ENCODE measurements around the gene MCF2L2.

DNA sequence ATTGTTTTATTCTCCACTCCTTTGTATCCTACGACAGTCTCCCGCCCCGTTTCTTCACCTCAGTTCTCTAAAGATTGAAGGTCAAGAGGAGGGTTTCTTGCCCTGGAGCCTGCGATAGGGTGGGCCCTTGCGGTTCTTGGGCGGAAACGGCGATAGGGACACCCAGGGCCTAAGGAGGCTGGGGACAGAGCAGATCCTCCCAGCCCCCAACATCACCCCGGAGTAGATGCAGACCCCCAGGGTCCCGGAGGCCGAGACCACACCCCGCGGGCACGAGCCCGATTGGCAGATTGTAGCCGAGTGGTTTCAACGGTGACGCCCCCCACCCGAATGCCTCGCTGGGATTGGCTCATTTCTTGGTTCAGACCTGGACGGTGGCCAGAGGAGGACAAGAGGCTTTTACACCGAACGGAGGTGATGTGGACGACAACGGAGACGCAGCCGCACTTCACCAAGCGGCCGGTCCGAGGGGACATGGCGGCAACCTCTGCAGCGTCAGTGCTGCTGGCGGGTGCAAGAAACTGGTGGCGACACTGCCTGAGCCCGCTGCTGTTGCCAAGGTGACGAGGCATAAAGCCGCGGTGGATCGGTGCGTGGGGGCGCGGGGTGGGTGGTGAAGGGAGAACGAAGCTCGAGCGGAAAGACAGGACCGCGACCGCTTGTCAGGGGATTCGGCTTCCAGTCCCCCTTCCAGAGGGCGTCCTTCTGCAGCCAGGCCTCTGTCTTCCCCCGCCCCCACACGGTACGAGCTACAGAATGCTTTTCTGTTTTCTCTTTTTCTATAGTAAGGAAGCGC lies 19.0 kb upstream of the MCF2L2 start:
- TF ChIP-seq POLR2A (IDR thresholded peaks at IDR 0.05) = peak in 1 of 2 donors; percentile 75
- peak in 1 of 12 donors; percentile 25 for TF ChIP-seq CTCF (IDR thresholded peaks at IDR 0.05)
